Hematopoietic multipotent progenitor cell treated with erythropoietin and hydrocortisone succinate and interleukin-3 and kit ligand, for 15 days (in vitro differentiated cells): ENCODE data around the gene CTCF.

Experiments used
- DNase-seq: peaks from one replicate; pipeline ENCODE4 v3.0.0-alpha.2; 2015; ENCODE audit warnings: low spot score

CTCF gene

DNA sequence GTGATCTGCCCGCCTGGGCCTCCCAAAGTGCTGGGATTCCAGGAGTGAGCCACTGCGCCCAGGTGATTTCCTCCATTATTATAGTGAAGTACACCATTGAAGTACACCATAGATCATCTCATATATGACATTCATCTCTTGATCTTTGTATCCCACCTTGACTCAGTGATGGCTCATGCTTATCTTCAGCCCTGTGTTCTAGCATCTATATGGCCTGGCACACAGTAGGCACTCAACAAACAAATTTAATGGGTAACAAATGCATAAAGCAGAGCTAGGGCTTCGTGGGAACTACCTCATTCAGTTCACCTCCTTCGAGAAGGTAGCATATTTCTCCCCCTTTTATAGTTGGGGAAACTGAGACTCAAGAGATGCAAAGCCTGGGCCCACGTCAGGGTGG lies 103.3 kb downstream of the CTCF start:
- no peak for DNase-seq

- no peak for DNase-seq
Observed at GRCh38 chr16:67666032-67666551, 103.8 kb downstream of the CTCF start.

DNA sequence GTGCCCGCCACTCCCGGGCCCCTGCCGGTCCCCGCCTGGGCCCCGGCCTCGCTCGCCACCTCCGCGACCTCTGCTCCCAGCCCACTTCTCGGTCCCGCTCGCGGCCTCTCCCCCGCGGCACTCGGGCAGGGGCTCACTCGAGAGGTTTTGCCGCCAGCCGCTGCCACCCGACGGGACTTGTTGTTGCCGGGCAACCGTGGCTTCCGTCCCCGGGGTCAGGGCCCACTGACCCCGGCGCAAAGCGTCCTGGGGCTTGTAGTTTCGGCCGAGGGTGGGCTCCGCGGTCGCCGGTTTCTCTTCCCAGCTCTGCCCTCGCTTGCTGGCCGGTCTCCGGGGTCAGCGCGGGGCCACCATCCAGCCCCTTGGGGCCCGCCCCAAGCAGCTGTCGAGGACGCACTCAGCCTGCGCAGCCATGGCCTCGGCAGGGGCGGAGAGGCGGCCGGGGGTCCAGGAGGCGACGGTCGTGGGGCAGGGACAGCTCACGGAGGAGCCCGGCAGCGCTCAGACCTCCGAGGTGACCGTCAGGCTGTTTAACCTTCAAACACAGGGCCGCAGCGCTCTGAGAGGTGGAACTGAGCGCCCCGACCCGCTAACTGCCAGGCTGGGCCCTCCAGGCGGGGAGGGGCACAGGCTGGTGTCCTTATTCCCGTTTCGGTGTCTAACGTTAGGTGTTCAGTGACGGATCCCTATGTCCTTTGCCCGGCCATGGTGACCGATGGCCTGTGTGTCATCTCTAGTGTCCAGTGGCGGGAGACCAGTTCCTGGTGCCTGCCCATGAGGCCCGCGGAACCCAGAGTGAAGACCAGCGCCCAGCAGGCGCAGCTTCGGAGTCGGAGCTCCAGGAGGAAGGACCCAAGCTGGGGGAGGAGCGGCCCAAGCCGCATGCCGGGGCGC lies 104.5 kb downstream of the CTCF start, which contains the start of the genes C16orf86 and ENKD1:
TSS of gene C16orf86 (plus strand) at position 256 of the 894 bp plus-strand sequence. CDS start at position 413, 157 bp downstream.
TSS of gene ENKD1 (minus strand) at position 192 of the 894 bp plus-strand sequence. CDS start 308 bp downstream, outside the sequence.
- DNase-seq = peak; percentile 76

- DNase-seq = no peak
Observed at GRCh38 chr16:67667453-67667816, 105.1 kb downstream of the CTCF start.

DNA sequence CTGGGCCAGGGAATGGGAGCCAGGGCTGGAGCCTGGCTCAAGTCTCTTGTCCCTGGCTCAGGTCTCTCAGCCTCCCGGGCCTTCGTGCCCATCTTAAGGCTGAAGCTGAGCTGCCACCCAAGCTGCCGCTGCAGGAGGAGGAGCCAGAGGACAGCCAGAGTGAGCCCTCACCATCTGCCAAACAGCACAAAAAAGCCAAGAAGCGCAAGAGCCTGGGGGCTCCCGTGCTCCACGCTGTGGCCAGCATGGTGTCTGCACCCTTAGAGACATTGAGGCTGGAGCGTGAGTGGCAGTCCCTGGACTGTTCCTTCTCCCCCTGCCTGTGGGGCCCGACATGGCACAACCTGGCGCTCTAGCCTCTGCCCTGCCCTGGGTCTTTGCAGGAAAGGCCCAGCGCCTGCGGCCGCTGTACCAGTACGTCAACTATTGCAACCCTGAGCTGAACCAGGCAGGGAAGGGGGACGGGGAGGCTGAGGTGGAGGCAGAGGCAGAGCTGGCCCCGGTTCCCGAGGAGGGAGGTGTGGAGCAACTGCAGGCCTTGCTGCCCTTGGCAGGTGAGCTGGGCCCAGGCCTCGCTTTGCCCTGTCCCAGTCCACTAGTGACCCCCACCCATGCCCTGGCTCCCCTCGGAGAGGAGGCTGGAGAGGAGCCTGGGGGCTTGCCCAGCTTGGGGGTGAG lies 105.6 kb downstream of the CTCF start:
- peak; percentile 90 for DNase-seq

GRCh38 chr16:67668495-67669157 lies 106.3 kb downstream of the CTCF start:
- DNase-seq = peak; percentile 30

- DNase-seq = no peak
Observed at GRCh38 chr16:67669499-67670101, 107.3 kb downstream of the CTCF start.

GRCh38 chr16:67672306-67672705 lies 110.0 kb downstream of the CTCF start:
- no peak for DNase-seq

- DNase-seq = peak; percentile 81
Observed at GRCh38 chr16:67672739-67673662, 110.7 kb downstream of the CTCF start.

DNA sequence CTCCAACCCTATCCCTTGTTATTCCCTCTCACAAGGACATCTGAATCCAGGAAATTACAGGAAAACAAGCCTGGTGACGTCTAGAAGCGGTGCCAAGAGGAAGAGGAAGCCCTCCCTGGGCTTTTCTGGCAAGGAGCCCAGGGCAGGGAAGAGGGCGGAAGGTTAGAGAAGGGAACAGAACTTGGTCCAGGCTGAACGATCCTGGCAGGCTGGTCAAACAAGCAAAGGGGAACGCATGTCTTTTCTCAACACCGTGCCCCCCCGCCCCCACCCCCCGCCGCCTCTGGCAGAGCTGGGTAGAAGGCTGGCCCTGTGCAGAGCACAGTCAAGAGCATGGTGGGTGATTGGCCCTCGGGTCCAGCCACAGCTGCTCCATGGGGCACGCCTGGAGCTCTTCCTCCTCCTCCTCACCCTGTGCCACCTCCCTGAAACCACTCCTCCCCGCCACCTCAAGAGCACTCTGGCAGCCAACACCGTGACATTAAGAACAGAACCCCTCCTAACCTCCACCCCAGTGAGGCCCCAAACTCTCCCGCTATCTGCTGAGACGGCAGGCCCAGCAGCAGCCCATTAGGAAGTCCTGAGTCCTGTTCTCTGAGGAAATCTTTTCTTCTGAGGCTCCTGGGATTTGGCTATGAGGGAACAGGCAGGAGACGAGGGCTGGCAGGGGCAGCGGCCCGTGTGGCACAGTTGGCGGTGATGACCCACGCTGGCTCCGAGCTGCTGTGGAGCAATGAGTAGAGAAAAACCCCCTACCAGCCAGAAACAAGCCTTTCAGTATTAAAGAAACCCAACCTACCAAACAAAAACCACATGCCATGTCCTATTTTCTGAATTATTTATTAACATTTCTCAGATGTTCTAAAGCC lies 111.6 kb downstream of the CTCF start:
- DNase-seq = peak; percentile 51

- no peak for DNase-seq
Observed at GRCh38 chr16:67674851-67675578, 112.7 kb downstream of the CTCF start.

DNA sequence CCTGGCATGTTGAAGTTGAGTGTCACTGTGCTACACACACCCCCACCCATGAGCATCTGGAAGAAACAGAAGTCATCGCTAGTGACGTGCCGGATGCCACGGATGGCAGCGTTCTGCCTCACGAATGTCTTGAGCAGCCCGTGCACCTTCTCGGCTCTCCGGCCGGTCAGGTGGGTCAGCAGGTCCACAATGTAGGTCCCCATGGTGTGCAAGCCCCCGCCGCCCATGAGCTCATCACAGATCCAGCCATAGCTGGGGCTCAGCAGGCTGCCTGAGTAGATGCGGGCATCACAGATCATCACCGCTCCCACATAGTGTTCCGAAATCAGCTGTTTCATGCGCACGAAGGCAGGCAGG lies 113.2 kb downstream of the CTCF start:
- DNase-seq = no peak

DNA sequence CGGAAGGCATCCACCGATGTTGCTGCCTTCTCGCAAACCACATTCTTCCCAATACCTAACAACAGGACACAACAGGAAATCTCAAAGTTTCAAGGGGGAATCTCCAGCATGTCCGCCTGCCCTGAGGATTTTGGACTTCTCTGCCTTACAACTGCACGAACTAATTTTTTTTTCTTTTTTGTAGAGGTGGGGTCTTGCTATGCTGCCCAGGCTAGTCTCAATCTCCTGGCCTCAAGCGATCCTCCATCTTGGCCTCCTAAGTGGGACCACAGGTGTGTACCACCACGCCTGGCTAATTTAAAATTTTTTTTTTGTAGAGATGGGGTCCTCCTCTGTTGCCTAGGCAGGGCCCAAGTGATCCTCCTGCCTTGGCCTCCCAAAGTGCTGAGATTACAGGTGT lies 113.7 kb downstream of the CTCF start:
- no peak for DNase-seq

DNA sequence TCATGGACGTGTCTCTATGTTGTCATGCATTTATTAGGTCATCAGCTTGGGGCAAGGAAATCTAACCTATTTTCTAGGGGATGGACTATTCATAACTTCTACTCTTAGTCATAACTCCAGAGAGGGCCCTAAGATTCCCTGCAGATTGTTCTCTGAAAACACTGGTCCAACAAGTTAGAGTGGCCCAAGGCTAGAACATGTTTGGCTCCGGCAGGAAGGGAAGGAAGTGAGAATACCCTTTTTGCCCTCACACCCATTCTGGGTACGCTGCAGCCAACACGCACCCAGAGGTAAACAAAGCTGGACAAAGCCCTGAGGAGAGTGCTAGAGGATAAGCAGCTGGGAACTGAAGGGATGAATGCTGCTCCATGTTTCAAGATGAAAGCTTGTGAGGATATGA lies 114.2 kb downstream of the CTCF start:
- no peak for DNase-seq

- no peak for DNase-seq
Observed at GRCh38 chr16:67676939-67677338, 114.6 kb downstream of the CTCF start.

GRCh38 chr16:67677712-67678111 lies 115.4 kb downstream of the CTCF start:
- no peak for DNase-seq

GRCh38 chr16:67678354-67679023 lies 116.2 kb downstream of the CTCF start:
- no peak for DNase-seq
